Epithelial cell of proximal tubule (primary cell): ENCODE data around the gene GALNTL6. TPM values are rescaled to one million over a fixed set of nuclear protein-coding genes. Genes with fewer than 3 reads are reported as not detected.
A peak's percentile ranks its signal among the peaks of the same experiment; 100 is the strongest.

Experiments
- DNase-seq: peaks from one replicate; pipeline ENCODE4 v3.0.0-alpha.2; 2011; ENCODE audit warnings: low read depth
- H3K4me3 ChIP-seq: 2 replicates; pipeline ENCODE4 v1.5.1; 2011; ENCODE audit warnings: low read depth, mild to moderate bottlenecking, low read length
- CTCF ChIP-seq: conservative IDR thresholded peaks from 2 replicates; pipeline ENCODE4 v1.5.1; 2012; ENCODE audit warnings: low read depth, mild to moderate bottlenecking, low read length
- total RNA-seq: library from RNA; depleted of rRNA; stranded (reverse); fragments of >200 nt; gene quantifications from 2 replicates; pipeline ENCODE4 v1.2.3, GENCODE V29; 2015

The GALNTL6 gene
- total RNA-seq, 1 donor from 2014 or later: not detected

GRCh38 chr4:172515266-172515879, 702.2 kb downstream of the GALNTL6 start:
- no peak overlapping the region for H3K4me3 ChIP-seq
- no peak for DNase-seq
- TF ChIP-seq CTCF: no peak

- no peak for DNase-seq
- no peak overlapping the region for H3K4me3 ChIP-seq
- TF ChIP-seq CTCF: no peak
These were observed 704.2 kb downstream of the GALNTL6 start for GRCh38 chr4:172517391-172517790.

DNA sequence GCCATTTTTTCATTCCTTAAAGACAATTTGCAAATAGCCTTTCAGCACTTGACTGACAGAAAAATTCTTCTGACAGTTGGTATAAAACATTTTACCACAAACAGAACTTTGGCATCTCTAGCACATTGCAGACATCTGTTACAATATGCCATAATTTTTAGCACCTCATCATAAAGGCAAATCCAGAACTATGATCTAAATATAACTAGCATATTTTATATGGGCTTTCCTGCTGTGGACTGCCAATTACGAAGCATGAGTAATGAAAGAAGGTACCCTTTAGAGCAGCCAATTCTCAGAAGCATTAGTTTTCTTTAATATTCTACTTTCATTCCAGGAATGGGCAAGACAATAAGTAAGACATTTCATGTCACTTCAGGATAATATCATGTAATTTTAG, 708.0 kb downstream of the GALNTL6 start:
- no peak for TF ChIP-seq CTCF
- DNase-seq: no peak
- no peak overlapping the region for H3K4me3 ChIP-seq

GRCh38 chr4:172521680-172522079, 708.5 kb downstream of the GALNTL6 start:
- no peak for TF ChIP-seq CTCF
- H3K4me3 ChIP-seq: no peak overlapping the region
- DNase-seq: no peak

DNA sequence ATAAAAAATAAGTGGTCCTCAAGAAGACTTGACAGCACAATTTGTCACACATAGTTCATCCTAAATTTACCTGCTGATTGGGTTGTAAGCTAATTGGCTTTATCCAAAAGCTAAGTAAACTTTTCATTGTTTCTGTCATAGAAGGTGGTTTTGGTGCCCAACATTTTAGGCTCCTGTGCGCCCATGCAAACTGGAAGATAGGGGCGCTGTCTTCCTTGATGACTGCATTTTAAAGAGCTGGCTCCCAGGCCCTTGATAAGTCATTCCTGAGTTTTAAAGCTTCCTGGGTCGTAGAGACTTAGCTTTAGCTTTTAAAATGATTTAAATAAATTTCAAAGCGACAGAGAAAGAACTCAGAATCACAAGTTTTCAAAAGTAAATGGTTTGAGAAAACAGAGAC, 730.0 kb downstream of the GALNTL6 start:
- TF ChIP-seq CTCF: peak; percentile 28
- no peak for DNase-seq
- no peak overlapping the region for H3K4me3 ChIP-seq

DNA sequence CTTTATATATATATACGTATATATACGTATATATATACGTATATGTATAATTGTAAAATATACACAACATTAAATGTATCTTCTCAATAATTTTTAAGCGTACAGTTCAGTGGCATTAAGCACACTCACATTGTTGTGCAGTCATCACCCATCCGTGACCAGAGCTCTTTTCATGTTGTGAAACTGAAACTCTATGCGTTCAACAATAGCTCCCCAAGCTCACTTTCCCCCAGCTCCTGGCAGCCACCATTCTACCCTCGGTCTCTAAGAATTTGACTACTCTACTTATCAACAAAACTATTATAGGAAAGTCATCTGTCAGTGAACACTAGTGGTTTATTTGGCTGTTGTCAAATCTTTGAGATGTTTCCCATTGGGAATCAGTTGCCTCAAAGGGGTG, 733.6 kb downstream of the GALNTL6 start:
- no peak overlapping the region for H3K4me3 ChIP-seq
- TF ChIP-seq CTCF: no peak
- no peak for DNase-seq

GRCh38 chr4:172547724-172548123, 734.5 kb downstream of the GALNTL6 start:
- no peak overlapping the region for H3K4me3 ChIP-seq
- no peak for TF ChIP-seq CTCF
- DNase-seq: no peak
